Stomach (tissue), 9 donors: ENCODE results near the gene LITAFD. TPM values are rescaled to one million over a fixed set of nuclear protein-coding genes. Genes with fewer than 3 reads are reported as not detected.
A peak's percentile ranks its signal among the peaks of the same experiment; 100 is the strongest.

Experiments used
- DNase-seq, 2 donors: peaks; one replicate each; pipeline versions ENCODE4 v3.0.0 to v3.0.0-alpha.2; 2013 to 2019
- H3K27ac ChIP-seq, 5 donors: fragments of 200-600 bp in 4 of 5; sonication (generic) in 4 of 5; one replicate each; pipeline ENCODE4 v1.5.1; 2013 to 2019; ENCODE audit warnings: mild to moderate bottlenecking in 1 of 5, moderate library complexity in 1 of 5
- H3K27me3 ChIP-seq, 3 donors: fragments of 200-600 bp; sonication (generic); one replicate each; pipeline ENCODE4 v1.5.1; 2017 to 2019; ENCODE audit warnings: mixed run types in 1 of 3
- H3K36me3 ChIP-seq, 4 donors: fragments of 200-600 bp; sonication (generic); 1 replicate in 3 of 4; 2 replicates in 1 of 4; pipeline ENCODE4 v1.5.1; 2016 to 2019
- H3K4me1 ChIP-seq, 4 donors: fragments of 200-600 bp; sonication (generic); one replicate each; pipeline ENCODE4 v1.5.1; 2016 to 2019
- H3K4me3 ChIP-seq, 4 donors: fragments of 200-600 bp; sonication (generic) in 3 of 4; one replicate each; pipeline ENCODE4 v1.5.1; 2016 to 2019; ENCODE audit warnings: mild to moderate bottlenecking in 1 of 4
- H3K9me3 ChIP-seq, 4 donors: fragments of 200-600 bp; sonication (generic); one replicate each; pipeline ENCODE4 v1.5.1; 2016 to 2019
- EP300 ChIP-seq: sonication (generic); formaldehyde crosslinking; IDR thresholded peaks from one replicate; pipeline ENCODE4 v1.6.1; 2017; ENCODE audit warnings: antibody characterized with exemption
- POLR2A ChIP-seq, 4 donors: fragments of 450-650 bp; IDR thresholded peaks; one replicate each; pipeline ENCODE4 v1.6.1; 2016; ENCODE audit warnings: antibody characterized with exemption in 4 of 4, control low read depth in 2 of 4, mild to moderate bottlenecking in 1 of 4, moderate library complexity in 1 of 4
- POLR2AphosphoS5 ChIP-seq, 3 donors: sonication (generic); formaldehyde crosslinking; IDR thresholded peaks; one replicate each; pipeline ENCODE4 v1.6.1; 2016; ENCODE audit warnings: antibody characterized with exemption in 3 of 3
- WGBS, 5 donors: extraction: QIAGEN DNeasy Blood & Tissue Kit in 3 of 5; methylation state at CpG; one replicate each; pipeline versions ENCODE4 v1.1.5 to v1.1.7; 2013 to 2018; 5-methylcytosine and 5-hydroxymethylcytosine counted together
- intact Hi-C: fragments of 100-400 bp; cut with DNase I; formaldehyde crosslinking; loops from one replicate; pipeline ENCODE4 v1.15.1; 2023; ENCODE audit warnings: low total_unique reads
- polyA plus RNA-seq, 3 donors: library from polyadenylated mRNA; stranded (reverse); fragments of 200-250 nt; gene quantifications; one replicate each; pipeline ENCODE4 v1.2.3, GENCODE V29; 2013
- total RNA-seq, 5 donors: library from RNA; depleted of rRNA; stranded (reverse); fragments of >200 nt; gene quantifications; one replicate each; pipeline versions ENCODE4 v1.1.0 to v1.2.3, GENCODE V29; 2014 to 2016
- TF ChIP-seq, protein P1 (sequence below), 7 experiments: fragments of 450-650 bp in 4 of 7; fragments of 200-600 bp in 3 of 7; sonication (generic) in 3 of 7; IDR thresholded peaks; one replicate each; pipeline ENCODE4 v1.5.1; 2016 to 2019; ENCODE audit warnings: antibody characterized with exemption in 7 of 7, control low read depth in 2 of 7, mild to moderate bottlenecking in 1 of 7
- donor health status: healthy with polysubstance abuse.
- donor health status: Bipolar disorder and iron deficiency.
- donor health status: healthy.

The LITAFD gene
- total and polyA plus RNA-seq, 8 donors: not detected

DNA sequence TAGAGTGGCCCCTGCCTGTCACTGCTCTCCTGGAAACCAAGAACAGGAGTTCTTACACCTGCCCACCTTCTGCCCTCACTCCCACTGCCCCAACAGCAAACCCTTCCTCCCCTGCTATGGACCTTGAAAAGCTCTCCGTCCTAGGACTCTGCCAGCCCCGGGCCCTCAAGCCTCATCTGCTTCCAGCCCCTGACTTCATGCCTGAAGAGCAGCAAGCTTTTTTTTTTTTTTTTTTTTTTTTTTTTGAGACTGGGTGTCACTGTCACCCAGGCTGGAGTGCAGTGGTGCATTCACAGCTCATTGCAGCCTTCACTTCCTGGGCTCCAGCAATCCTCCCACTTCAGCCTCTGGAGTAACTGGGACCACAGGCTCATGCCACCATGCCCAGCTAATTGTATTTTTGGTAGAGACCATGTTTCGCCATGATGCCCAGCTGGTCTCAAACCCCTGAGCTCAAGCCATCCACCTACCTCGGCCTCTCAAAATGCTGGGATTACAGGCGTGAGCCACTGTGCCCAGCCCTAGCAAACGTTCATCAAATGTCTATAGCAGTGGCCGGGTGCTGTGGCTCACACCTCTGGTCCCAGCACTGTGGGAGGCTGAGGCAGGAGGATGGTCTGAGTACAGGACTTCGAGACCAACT lies 30.3 kb upstream of the LITAFD start:
- peaks cover 5 to 37% (median 19%) of the 10 kb centered on the region in 4 donors for H3K4me1 ChIP-seq
- no peaks in the 10 kb centered on the region for H3K9me3 ChIP-seq
- no peak for TF ChIP-seq POLR2A (IDR thresholded peaks at IDR 0.05)
- no peak for TF ChIP-seq EP300
- TF ChIP-seq, protein P1, sequence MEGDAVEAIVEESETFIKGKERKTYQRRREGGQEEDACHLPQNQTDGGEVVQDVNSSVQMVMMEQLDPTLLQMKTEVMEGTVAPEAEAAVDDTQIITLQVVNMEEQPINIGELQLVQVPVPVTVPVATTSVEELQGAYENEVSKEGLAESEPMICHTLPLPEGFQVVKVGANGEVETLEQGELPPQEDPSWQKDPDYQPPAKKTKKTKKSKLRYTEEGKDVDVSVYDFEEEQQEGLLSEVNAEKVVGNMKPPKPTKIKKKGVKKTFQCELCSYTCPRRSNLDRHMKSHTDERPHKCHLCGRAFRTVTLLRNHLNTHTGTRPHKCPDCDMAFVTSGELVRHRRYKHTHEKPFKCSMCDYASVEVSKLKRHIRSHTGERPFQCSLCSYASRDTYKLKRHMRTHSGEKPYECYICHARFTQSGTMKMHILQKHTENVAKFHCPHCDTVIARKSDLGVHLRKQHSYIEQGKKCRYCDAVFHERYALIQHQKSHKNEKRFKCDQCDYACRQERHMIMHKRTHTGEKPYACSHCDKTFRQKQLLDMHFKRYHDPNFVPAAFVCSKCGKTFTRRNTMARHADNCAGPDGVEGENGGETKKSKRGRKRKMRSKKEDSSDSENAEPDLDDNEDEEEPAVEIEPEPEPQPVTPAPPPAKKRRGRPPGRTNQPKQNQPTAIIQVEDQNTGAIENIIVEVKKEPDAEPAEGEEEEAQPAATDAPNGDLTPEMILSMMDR (IDR thresholded peaks at IDR 0.05): no peak
- no peak for TF ChIP-seq POLR2AphosphoS5 (IDR thresholded peaks at IDR 0.05)
- WGBS, 5 donors: 90 to 95% (median 91%) methylated on average over 7 to 8 of the region's 8 CpGs
- H3K27ac ChIP-seq: peak overlapping the region in 3 of 5 donors; percentile 18 to 53 (median 31)
- no peaks in the 10 kb centered on the region for H3K27me3 ChIP-seq
- no peak for DNase-seq
- intact Hi-C loops: no loop called here
- peaks cover 45 to 99% (median 95%) of the 10 kb centered on the region in 4 donors for H3K36me3 ChIP-seq
- no peak overlapping the region for H3K4me3 ChIP-seq

DNA sequence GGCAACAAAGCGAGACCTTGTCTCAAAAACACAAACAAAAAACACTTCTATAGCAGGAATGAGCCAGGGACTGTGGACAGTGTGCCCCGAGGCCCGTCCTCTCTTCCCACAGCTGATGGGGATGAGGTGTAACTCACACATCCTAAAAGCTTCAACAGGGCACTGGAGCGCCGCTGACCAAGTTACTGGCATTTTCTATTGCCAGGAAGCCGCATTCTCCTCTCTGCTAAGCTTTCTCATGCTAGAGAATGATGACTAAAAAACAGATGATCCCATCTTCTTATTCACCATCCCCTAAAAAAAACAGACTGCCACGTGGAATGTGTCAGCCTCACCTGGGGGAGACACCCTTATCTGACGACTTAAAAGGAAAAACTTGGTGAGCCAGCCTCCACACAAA lies 29.6 kb upstream of the LITAFD start:
- TF ChIP-seq, protein P1 (IDR thresholded peaks at IDR 0.05): no peak
- TF ChIP-seq POLR2A (IDR thresholded peaks at IDR 0.05) (no peak), EP300 (no peak), POLR2AphosphoS5 (IDR thresholded peaks at IDR 0.05) (no peak)
- peaks cover 5 to 36% (median 19%) of the 10 kb centered on the region in 4 donors for H3K4me1 ChIP-seq
- intact Hi-C loops: no loop called here
- DNase-seq: no peak
- peaks cover 46 to 95% (median 93%) of the 10 kb centered on the region in 4 donors for H3K36me3 ChIP-seq
- H3K27me3 ChIP-seq: no peaks in the 10 kb centered on the region
- no peak overlapping the region for H3K4me3 ChIP-seq
- peak overlapping the region in 2 of 5 donors; percentile 14 to 31 for H3K27ac ChIP-seq
- no peaks in the 10 kb centered on the region for H3K9me3 ChIP-seq
- 66 to 77% (median 70%) methylated on average over 8 of the region's 8 CpGs for WGBS, 5 donors

DNA sequence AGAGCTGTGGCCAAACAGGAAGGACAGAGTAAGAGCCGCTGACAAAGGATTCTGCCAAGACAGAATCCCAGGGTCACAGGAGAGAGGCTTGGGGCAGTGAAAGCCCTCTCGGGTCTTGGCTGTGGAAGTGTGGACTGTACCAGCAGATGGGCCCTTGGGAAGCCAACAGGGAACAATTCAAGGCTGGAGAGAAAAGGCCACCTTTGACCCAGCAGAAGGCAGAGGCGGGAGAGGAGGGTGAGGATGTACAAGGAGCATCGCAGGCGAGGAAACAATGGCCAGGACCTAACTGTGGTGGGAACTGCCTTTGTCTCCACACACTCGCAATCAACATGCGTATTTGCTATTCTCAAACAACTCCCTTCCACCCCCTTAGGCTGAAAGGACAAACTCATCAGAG lies 29.0 kb upstream of the LITAFD start:
- DNase-seq: no peak
- TF ChIP-seq POLR2AphosphoS5 (IDR thresholded peaks at IDR 0.05): no peak
- no peak for TF ChIP-seq EP300
- no peak for TF ChIP-seq POLR2A (IDR thresholded peaks at IDR 0.05)
- TF ChIP-seq, protein P1 (IDR thresholded peaks at IDR 0.05): no peak
- intact Hi-C loops: no loop called here
- no peaks in the 10 kb centered on the region for H3K27me3 ChIP-seq
- 66 to 85% (median 71%) methylated on average over 7 of the region's 7 CpGs for WGBS, 5 donors
- peak overlapping the region in 3 of 5 donors; percentile 20 to 31 (median 27) for H3K27ac ChIP-seq
- H3K4me1 ChIP-seq: peaks cover 5 to 36% (median 20%) of the 10 kb centered on the region in 4 donors
- peaks cover 50 to 93% (median 92%) of the 10 kb centered on the region in 4 donors for H3K36me3 ChIP-seq
- H3K9me3 ChIP-seq: no peaks in the 10 kb centered on the region
- no peak overlapping the region for H3K4me3 ChIP-seq

DNA sequence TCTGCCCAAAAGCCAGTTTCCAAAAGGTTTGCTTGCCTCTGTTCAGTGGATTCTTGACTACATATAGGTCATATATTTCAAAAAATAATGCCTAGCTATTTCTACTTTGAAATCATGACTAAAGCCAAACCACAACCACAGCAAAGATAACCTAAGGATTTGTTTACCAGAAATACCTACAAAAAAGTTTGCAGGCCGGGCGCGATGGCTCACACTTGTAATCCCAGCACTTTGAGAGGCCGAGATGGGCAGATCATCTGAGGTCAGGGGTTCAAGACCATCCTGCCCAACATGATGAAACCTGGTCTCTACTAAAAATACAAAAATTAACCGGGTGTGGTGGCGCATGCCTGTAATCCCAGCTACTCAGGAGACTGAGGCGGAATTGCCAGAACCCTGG lies 28.5 kb upstream of the LITAFD start:
- 52 to 75% (median 61%) methylated on average over 7 of the region's 7 CpGs for WGBS, 5 donors
- Histone ChIP-seq H3K27me3 (no peaks in the 10 kb centered on the region), H3K36me3 (peaks cover 54 to 93% (median 92%) of the 10 kb centered on the region in 4 donors), H3K27ac (peak overlapping the region in 2 of 5 donors; percentile 27 to 29), H3K4me1 (peaks cover 5 to 37% (median 23%) of the 10 kb centered on the region in 4 donors), H3K9me3 (no peaks in the 10 kb centered on the region), H3K4me3 (no peak overlapping the region)
- intact Hi-C loops: no loop called here
- TF ChIP-seq, protein P1 (IDR thresholded peaks at IDR 0.05): no peak
- TF ChIP-seq EP300 (no peak), POLR2A (IDR thresholded peaks at IDR 0.05) (no peak), POLR2AphosphoS5 (IDR thresholded peaks at IDR 0.05) (no peak)
- DNase-seq: no peak
